PC-3 (cell line): ENCODE measurements around the gene HTR2C. TPM values are rescaled to one million over a fixed set of nuclear protein-coding genes. Genes with fewer than 3 reads are reported as not detected.
A peak's percentile ranks its signal among the peaks of the same experiment; 100 is the strongest.

ENCODE experiments used
- ATAC-seq: fragments of 200-7000 bp; cut with Tn5 transposase; 2 replicates; pipeline ENCODE4 v1.9.1; 2020; ENCODE audit warnings: mild to moderate bottlenecking, moderate library complexity
- BruUV-seq: library from RNA; stranded (reverse); fragments of 400-500 nt; replicated peaks from 2 replicates; lab custom pipeline; 2021; lab: Mats Ljungman, UMichigan
- CTCF ChIA-PET: fragments of 300-600 bp; sonication (Branson Sonifier 250); formaldehyde crosslinking; loops from one replicate; lab custom pipeline; 2022; ENCODE audit warnings: antibody characterized with exemption; lab: Charles Lee
- POLR2A ChIA-PET: fragments of 300-600 bp; sonication (Branson Sonifier 250); formaldehyde crosslinking; loops from one replicate; lab custom pipeline; 2022; ENCODE audit warnings: antibody characterized with exemption; ENCODE audit not compliant: unreplicated experiment; lab: Charles Lee
- DNase-seq: peaks from one replicate; pipeline ENCODE4 v3.0.0-alpha.2; 2015
- H2AFZ ChIP-seq: fragments of 300-600 bp; sonication (generic); 2 replicates; pipeline ENCODE4 v1.6.0; 2016; ENCODE audit warnings: antibody characterized with exemption, low read length
- H3F3A ChIP-seq: fragments of 300-600 bp; sonication (generic); one replicate; pipeline ENCODE4 v1.6.0; 2017; ENCODE audit warnings: antibody characterized with exemption, low read length, control low read depth, mild to moderate bottlenecking; ENCODE audit not compliant: unreplicated experiment
- H3K27ac ChIP-seq: fragments of 300-600 bp; sonication (generic); 2 replicates; pipeline ENCODE4 v1.5.1; 2016; ENCODE audit warnings: mild to moderate bottlenecking, low read length
- H3K27me3 ChIP-seq: fragments of 300-600 bp; sonication (generic); 2 replicates; pipeline ENCODE4 v1.6.1; 2016; ENCODE audit warnings: low read length, mixed read lengths
- H3K36me3 ChIP-seq: fragments of 300-600 bp; sonication (generic); 2 replicates; pipeline ENCODE4 v1.6.1; 2016; ENCODE audit warnings: low read depth, mixed run types, low read length, mixed read lengths
- H3K4me1 ChIP-seq: fragments of 300-600 bp; sonication (generic); 2 replicates; pipeline ENCODE4 v1.5.1; 2016; ENCODE audit warnings: low read length; ENCODE audit not compliant: insufficient read depth
- H3K4me2 ChIP-seq: fragments of 300-600 bp; sonication (generic); 2 replicates; pipeline ENCODE4 v1.6.0; 2016; ENCODE audit warnings: low read length
- H3K4me3 ChIP-seq: fragments of 300-600 bp; sonication (generic); 2 replicates; pipeline ENCODE4 v1.5.1; 2016; ENCODE audit warnings: mild to moderate bottlenecking, low read length, mixed read lengths
- H3K79me2 ChIP-seq: fragments of 300-600 bp; sonication (generic); 2 replicates; pipeline ENCODE4 v1.6.1; 2017; ENCODE audit warnings: low read length, mixed read lengths
- H3K9ac ChIP-seq: fragments of 300-600 bp; sonication (generic); 2 replicates; pipeline ENCODE4 v1.6.0; 2016; ENCODE audit warnings: mild to moderate bottlenecking, low read length
- H3K9me2 ChIP-seq: fragments of 300-600 bp; sonication (generic); replicated peaks from 2 replicates; pipeline ENCODE4 v1.6.1; 2016; ENCODE audit warnings: mixed run types, low read length, mixed read lengths
- H3K9me3 ChIP-seq: fragments of 300-600 bp; sonication (generic); 2 replicates; pipeline ENCODE4 v1.6.1; 2016; ENCODE audit warnings: low read length, mixed read lengths
- H4K20me1 ChIP-seq: fragments of 300-600 bp; sonication (generic); 2 replicates; pipeline ENCODE4 v1.6.1; 2016; ENCODE audit warnings: low read length, mixed read lengths
- CTCF ChIP-seq: fragments of 300-600 bp; sonication (generic); conservative IDR thresholded peaks from 2 replicates; pipeline ENCODE4 v1.5.1; 2017; ENCODE audit warnings: antibody characterized with exemption, low read depth, mild to moderate bottlenecking, low read length
- EZH2 ChIP-seq: fragments of 300-600 bp; sonication (generic); IDR thresholded peaks from one replicate; pipeline ENCODE4 v1.6.1; 2017; ENCODE audit warnings: antibody characterized with exemption, mild to moderate bottlenecking, low read length; ENCODE audit not compliant: unreplicated experiment
- EZH2phosphoT487 ChIP-seq: fragments of 300-600 bp; sonication (generic); IDR thresholded peaks from 2 replicates; pipeline ENCODE4 v1.6.1; 2018; ENCODE audit warnings: mild to moderate bottlenecking, antibody characterized with exemption, low read length, borderline replicate concordance
- intact Hi-C: fragments of 100-400 bp; cut with micrococcal nuclease; formaldehyde crosslinking; loops from 2 replicates; pipeline ENCODE4 v1.9.0; 2023
- total RNA-seq: library from RNA; depleted of rRNA; stranded (reverse); fragments of >200 nt; gene quantifications from 2 replicates; pipeline ENCODE4 v1.2.3, GENCODE V29; 2014

HTR2C gene
- total RNA-seq, 1 experiment from 2014 or later: 0.07 TPM

DNA sequence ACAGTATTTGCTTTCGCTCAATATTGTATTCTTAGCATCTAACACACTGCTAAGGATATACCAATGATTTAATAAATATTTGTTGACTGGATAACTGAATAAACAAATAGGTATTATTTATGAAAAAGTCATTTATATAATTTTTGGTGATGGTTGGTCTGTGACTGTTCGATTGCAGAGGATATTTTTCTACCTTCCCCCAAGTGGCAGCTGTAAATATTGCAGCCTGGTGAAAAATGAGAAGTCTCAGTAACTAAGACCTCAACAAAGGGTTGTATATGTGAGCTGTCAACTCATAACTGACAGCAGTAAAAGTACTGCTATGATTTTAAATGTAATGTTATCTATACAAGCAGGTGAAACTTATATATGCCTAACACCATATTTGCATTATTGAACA, 36.0 kb downstream of the HTR2C start:
- no peak overlapping the region for H3K4me3 ChIP-seq
- intact Hi-C loops: no loop called here
- peak; percentile 39 for DNase-seq
- no peak overlapping the region for H3K27ac ChIP-seq
- H3K36me3 ChIP-seq: no peaks in the 10 kb centered on the region
- no peaks in the 10 kb centered on the region for H3F3A ChIP-seq
- no peak overlapping the region for H3K9ac ChIP-seq
- TF ChIP-seq EZH2 (no peak), CTCF (peak; percentile 54)
- no peak overlapping the region for H3K4me2 ChIP-seq
- H2AFZ ChIP-seq: no peak overlapping the region
- H3K27me3 ChIP-seq: no peaks in the 10 kb centered on the region
- no peak for ATAC-seq
- no peaks in the 10 kb centered on the region for H4K20me1 ChIP-seq
- POLR2A ChIA-PET: no interaction called here
- no peaks in the 10 kb centered on the region for H3K4me1 ChIP-seq
- H3K79me2 ChIP-seq: no peaks in the 10 kb centered on the region
- no peaks in the 10 kb centered on the region for H3K9me2 ChIP-seq
- BruUV-seq: no TSS peak
- CTCF ChIA-PET: no interaction called here
- no peaks in the 10 kb centered on the region for H3K9me3 ChIP-seq

- no peaks in the 10 kb centered on the region for H4K20me1 ChIP-seq
- no peaks in the 10 kb centered on the region for H3K9me2 ChIP-seq
- no peaks in the 10 kb centered on the region for H3K9me3 ChIP-seq
- POLR2A ChIA-PET: no interaction called here
- no peak overlapping the region for H3K4me3 ChIP-seq
- no peaks in the 10 kb centered on the region for H3K79me2 ChIP-seq
- no peaks in the 10 kb centered on the region for H3K4me1 ChIP-seq
- TF ChIP-seq CTCF (peak; percentile 55; the same call in 1 of the 2 replicates), EZH2 (no peak), EZH2phosphoT487 (no peak)
- no peaks in the 10 kb centered on the region for H3F3A ChIP-seq
- no peaks in the 10 kb centered on the region for H3K27me3 ChIP-seq
- no TSS peak for BruUV-seq
- DNase-seq: peak; percentile 39
- no peak for ATAC-seq
- H3K27ac ChIP-seq: no peak overlapping the region
- no peak overlapping the region for H3K4me2 ChIP-seq
- H3K36me3 ChIP-seq: no peaks in the 10 kb centered on the region
- H3K9ac ChIP-seq: no peak overlapping the region
- intact Hi-C loops: loop anchor here (1.0 to 5.0 kb wide), 2 partner anchors 331 to 521 kb away; no protein-coding TSS in a partner anchor
- CTCF ChIA-PET: interaction anchor here (0.6 kb wide), 2 partner anchors 333 to 521 kb away, joined by 4 to 5 read pairs; no protein-coding TSS in a partner anchor
- no peak overlapping the region for H2AFZ ChIP-seq
These were observed 42.4 kb downstream of the HTR2C start for GRCh38 chrX:114626323-114626722.

DNA sequence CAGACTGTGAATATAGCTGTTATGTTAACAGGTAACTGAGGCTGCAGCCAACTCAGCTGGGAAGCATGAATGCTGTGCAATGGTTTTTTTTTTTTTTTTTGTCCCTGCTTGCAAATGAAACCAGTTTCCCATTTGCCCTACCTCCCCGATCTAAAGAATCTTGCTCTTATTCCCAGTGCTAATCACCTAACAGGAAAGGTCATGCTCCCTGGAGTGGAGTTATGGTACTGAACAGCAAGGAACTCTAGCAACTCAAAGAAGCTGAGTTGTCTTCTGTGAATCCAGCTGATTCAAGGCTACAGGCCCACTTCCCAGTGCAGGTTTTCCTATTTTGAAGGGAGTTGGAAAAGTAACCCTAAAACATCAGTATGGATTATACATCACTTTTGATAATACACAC, 52.1 kb downstream of the HTR2C start:
- no peak overlapping the region for H3K4me2 ChIP-seq
- no peak for DNase-seq
- no peaks in the 10 kb centered on the region for H3K36me3 ChIP-seq
- no peak overlapping the region for H3K9ac ChIP-seq
- TF ChIP-seq CTCF (no peak), EZH2 (no peak)
- no peak overlapping the region for H3K27ac ChIP-seq
- no peak for ATAC-seq
- H3K4me1 ChIP-seq: no peaks in the 10 kb centered on the region
- ChIA-PET POLR2A (no interaction called here), CTCF (no interaction called here)
- no peaks in the 10 kb centered on the region for H4K20me1 ChIP-seq
- no TSS peak for BruUV-seq
- no peaks in the 10 kb centered on the region for H3F3A ChIP-seq
- no peaks in the 10 kb centered on the region for H3K79me2 ChIP-seq
- intact Hi-C loops: no loop called here
- no peak overlapping the region for H3K4me3 ChIP-seq
- H3K9me3 ChIP-seq: no peaks in the 10 kb centered on the region
- no peaks in the 10 kb centered on the region for H3K9me2 ChIP-seq
- no peak overlapping the region for H2AFZ ChIP-seq
- H3K27me3 ChIP-seq: no peaks in the 10 kb centered on the region
